Adrenal gland (tissue), 5 donors: ENCODE data around the gene SERPINB5.

Source experiments
- CTCF ChIP-seq, 6 experiments: fragments of 450-650 bp in 4 of 6; fragments of 200-600 bp in 2 of 6; sonication (generic) in 1 of 6; IDR thresholded peaks; 1 replicate in 5 of 6; 2 replicates in 1 of 6; pipeline versions ENCODE4 v1.5.1 to v1.8.0; 2016 to 2021; ENCODE audit warnings: antibody characterized with exemption in 6 of 6, mild to moderate bottlenecking in 2 of 6, moderate library complexity in 1 of 6
- POLR2A ChIP-seq, 2 donors: fragments of 450-650 bp; IDR thresholded peaks; one replicate each; pipeline ENCODE4 v1.6.1; 2017; ENCODE audit warnings: antibody characterized with exemption in 2 of 2, mild to moderate bottlenecking in 2 of 2, moderate library complexity in 1 of 2
- donor health status: DM: no; HTN: no; CAD: no.

DNA sequence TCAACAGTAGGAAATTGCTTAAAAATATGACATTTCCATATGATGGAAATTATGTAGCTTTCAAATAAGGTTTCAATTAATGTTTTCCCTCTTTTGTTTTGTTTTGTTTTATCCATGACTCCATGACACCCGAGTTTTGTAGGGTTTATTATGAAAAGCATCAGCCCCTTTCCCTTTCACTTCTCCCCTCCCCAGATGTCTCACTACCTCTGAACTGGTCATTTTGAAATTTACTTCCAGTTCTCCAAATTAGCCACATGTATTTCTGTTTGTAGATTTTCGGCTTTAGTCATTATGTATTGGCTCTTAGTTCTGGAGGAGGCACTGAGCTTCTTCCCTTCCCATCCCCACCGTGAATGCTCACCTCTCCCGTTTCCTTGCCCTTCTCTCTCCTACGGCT, 35.9 kb upstream of the SERPINB5 start:
- TF ChIP-seq CTCF (IDR thresholded peaks at IDR 0.05) = no peak
- no peak for TF ChIP-seq POLR2A (IDR thresholded peaks at IDR 0.05)
